Common myeloid progenitor, CD34-positive (primary cell): ENCODE data around the gene CASR. TPM values are rescaled to one million over a fixed set of nuclear protein-coding genes. Genes with fewer than 3 reads are reported as not detected.
"Not testable (repeated sequence)": the region's sequence is repeated elsewhere in the genome, so short reads cannot be mapped to it uniquely, and the experiment has no call there.

Experiments used
- CTCF ChIA-PET: fragments of 350-600 bp; sonication (Branson Sonifier 250); formaldehyde crosslinking; loops from one replicate; lab custom pipeline; 2021; ENCODE audit warnings: antibody characterized with exemption; lab: Charles Lee
- POLR2A ChIA-PET: fragments of 350-600 bp; sonication (Branson Sonifier 250); formaldehyde crosslinking; loops from one replicate; lab custom pipeline; 2021; ENCODE audit warnings: antibody characterized with exemption; lab: Charles Lee
- DNase-seq, 3 donors: peaks; one replicate each; pipeline versions ENCODE4 v3.0.0 to v3.0.0-alpha.2; 2013
- H3K27ac ChIP-seq, 2 experiments: 1 replicate in 1 of 2; 2 replicates in 1 of 2; pipeline ENCODE4 v1.7.0; 2013; ENCODE audit warnings: inconsistent platforms in 2 of 2, low read length in 2 of 2, mild to moderate bottlenecking in 2 of 2, low read depth in 1 of 2, moderate library complexity in 1 of 2; ENCODE audit not compliant: severe bottlenecking in 2 of 2, insufficient read depth in 1 of 2, poor library complexity in 1 of 2
- H3K27me3 ChIP-seq, 5 experiments: replicated peaks in 2 of 5; 1 replicate in 3 of 5; 2 replicates in 2 of 5; pipeline versions ENCODE4 v1.6.1 to v1.7.0; 2013; ENCODE audit warnings: low read length in 4 of 5, mild to moderate bottlenecking in 2 of 5, moderate library complexity in 2 of 5, inconsistent platforms in 1 of 5; ENCODE audit not compliant: insufficient read depth in 5 of 5, control insufficient read depth in 4 of 5
- H3K36me3 ChIP-seq, 4 experiments: 1 replicate in 2 of 4; 2 replicates in 2 of 4; pipeline versions ENCODE4 v1.6.1 to v1.7.0; 2013; ENCODE audit warnings: low read length in 3 of 4, control low read depth in 1 of 4, mild to moderate bottlenecking in 1 of 4; ENCODE audit not compliant: control insufficient read depth in 4 of 4, insufficient read depth in 4 of 4
- H3K4me1 ChIP-seq, 4 experiments: 1 replicate in 3 of 4; 2 replicates in 1 of 4; pipeline versions ENCODE4 v1.6.1 to v1.7.1; 2013; ENCODE audit warnings: low read length in 3 of 4, mild to moderate bottlenecking in 3 of 4, control low read depth in 1 of 4, inconsistent platforms in 1 of 4, moderate library complexity in 1 of 4; ENCODE audit not compliant: control insufficient read depth in 4 of 4, insufficient read depth in 4 of 4; ENCODE audit errors: control extremely low read depth in 1 of 4
- H3K4me3 ChIP-seq, 7 experiments: 1 replicate in 4 of 7; 2 replicates in 3 of 7; pipeline versions ENCODE4 v1.5.1 to v1.7.0; 2013; ENCODE audit warnings: mild to moderate bottlenecking in 7 of 7, low read length in 6 of 7, moderate library complexity in 6 of 7, inconsistent platforms in 2 of 7, low read depth in 2 of 7, control low read depth in 1 of 7; ENCODE audit not compliant: insufficient read depth in 4 of 7, control insufficient read depth in 1 of 7; ENCODE audit errors: extremely low read depth in 1 of 7
- H3K9me3 ChIP-seq, 5 experiments: 1 replicate in 4 of 5; 2 replicates in 1 of 5; pipeline versions ENCODE4 v1.6.1 to v1.7.1; 2013; ENCODE audit warnings: low read length in 4 of 5, mild to moderate bottlenecking in 2 of 5, inconsistent platforms in 1 of 5, low read depth in 1 of 5, moderate library complexity in 1 of 5; ENCODE audit not compliant: control insufficient read depth in 4 of 5, insufficient read depth in 2 of 5; ENCODE audit errors: control extremely low read depth in 1 of 5
- WGBS: methylation state at CpG from one replicate; pipeline ENCODE4 v1.1.5; 2013; ENCODE audit not compliant: insufficient coverage; 5-methylcytosine and 5-hydroxymethylcytosine counted together
- polyA plus RNA-seq: library from polyadenylated mRNA; unstranded; fragments of 120-200 nt; gene quantifications from one replicate; pipeline ENCODE4 v1.2.1, GENCODE V29; 2013

CASR gene, protein sequence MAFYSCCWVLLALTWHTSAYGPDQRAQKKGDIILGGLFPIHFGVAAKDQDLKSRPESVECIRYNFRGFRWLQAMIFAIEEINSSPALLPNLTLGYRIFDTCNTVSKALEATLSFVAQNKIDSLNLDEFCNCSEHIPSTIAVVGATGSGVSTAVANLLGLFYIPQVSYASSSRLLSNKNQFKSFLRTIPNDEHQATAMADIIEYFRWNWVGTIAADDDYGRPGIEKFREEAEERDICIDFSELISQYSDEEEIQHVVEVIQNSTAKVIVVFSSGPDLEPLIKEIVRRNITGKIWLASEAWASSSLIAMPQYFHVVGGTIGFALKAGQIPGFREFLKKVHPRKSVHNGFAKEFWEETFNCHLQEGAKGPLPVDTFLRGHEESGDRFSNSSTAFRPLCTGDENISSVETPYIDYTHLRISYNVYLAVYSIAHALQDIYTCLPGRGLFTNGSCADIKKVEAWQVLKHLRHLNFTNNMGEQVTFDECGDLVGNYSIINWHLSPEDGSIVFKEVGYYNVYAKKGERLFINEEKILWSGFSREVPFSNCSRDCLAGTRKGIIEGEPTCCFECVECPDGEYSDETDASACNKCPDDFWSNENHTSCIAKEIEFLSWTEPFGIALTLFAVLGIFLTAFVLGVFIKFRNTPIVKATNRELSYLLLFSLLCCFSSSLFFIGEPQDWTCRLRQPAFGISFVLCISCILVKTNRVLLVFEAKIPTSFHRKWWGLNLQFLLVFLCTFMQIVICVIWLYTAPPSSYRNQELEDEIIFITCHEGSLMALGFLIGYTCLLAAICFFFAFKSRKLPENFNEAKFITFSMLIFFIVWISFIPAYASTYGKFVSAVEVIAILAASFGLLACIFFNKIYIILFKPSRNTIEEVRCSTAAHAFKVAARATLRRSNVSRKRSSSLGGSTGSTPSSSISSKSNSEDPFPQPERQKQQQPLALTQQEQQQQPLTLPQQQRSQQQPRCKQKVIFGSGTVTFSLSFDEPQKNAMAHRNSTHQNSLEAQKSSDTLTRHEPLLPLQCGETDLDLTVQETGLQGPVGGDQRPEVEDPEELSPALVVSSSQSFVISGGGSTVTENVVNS
- under 0.01 TPM for polyA plus RNA-seq

DNA sequence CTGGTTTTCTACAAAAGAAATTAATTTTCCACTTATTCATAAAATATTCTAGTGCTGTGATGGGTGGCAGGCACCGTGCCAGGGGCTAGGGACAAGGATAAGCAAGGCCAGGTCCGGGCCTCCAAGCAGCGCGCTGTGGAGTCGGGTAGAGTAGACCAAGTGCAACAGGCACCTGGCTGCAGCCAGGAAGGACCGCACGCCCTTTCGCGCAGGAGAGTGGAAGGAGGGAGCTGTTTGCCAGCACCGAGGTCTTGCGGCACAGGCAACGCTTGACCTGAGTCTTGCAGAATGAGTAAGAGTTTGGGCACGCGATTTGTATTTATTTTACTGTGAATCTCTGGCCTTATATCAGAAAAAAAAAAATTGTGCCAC is at the start of gene CASR:
Gene CASR (plus strand): TSS at position 148 of the 372 bp plus-strand sequence. CDS start 70,522 bp downstream, outside the sequence.
- peak; percentile 12 to 54 (median 44) for DNase-seq

DNA sequence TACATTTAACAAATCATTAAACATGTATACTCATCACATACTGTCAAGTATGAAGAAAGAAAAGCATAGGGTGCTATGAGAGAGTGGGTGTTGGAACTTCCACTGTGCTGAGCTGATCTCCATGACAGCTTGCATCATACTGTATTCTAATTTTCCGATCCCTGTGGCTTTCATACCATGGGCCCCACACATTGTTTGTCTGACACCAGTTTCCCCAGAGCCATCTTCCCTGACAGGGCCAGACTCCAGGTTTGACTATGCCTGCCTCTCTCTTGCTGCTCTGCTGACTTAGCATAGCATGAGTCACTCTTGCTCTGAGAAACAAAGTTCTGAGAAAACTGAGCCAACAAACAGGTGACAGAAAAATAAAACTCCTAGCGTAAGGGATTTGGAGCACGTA is 37.0 kb upstream of the CASR start:
- 100% methylated on average over 3 of the region's 3 CpGs for WGBS
- Histone ChIP-seq H3K4me1 (no peaks in the 10 kb centered on the region), H3K27me3 (no peaks in the 10 kb centered on the region), H3K27ac (no peak overlapping the region), H3K9me3 (peaks cover 0 to 2% (median 0%) of the 10 kb centered on the region in 5 experiments), H3K4me3 (no peak overlapping the region), H3K36me3 (no peaks in the 10 kb centered on the region)
- ChIA-PET POLR2A (no interaction called here), CTCF (interaction anchor here (2.1 kb wide), 1 partner anchor 9 kb away, joined by 5 read pairs; no protein-coding TSS in a partner anchor)
- DNase-seq = no peak

More for the DNA sequence above, at the start of gene CASR:
- Histone ChIP-seq H3K36me3 (no peaks in the 10 kb centered on the region), H3K4me1 (peaks cover 0 to 13% (median 11%) of the 10 kb centered on the region in 4 experiments), H3K27me3 (peaks cover 7 to 78% (median 41%) of the 10 kb centered on the region in 5 experiments), H3K4me3 (peak within 1 kb of the TSS in 6 of 7 experiments; percentile 9 to 58 (median 51)), H3K9me3 (peaks cover 0 to 2% (median 0%) of the 10 kb centered on the region in 5 experiments), H3K27ac (no peak within 1 kb of the TSS)
- POLR2A ChIA-PET = no interaction called here
- WGBS = 4% methylated on average over 13 of the region's 14 CpGs
- CTCF ChIA-PET = interaction anchor here (1.2 kb wide), 1 partner anchor 34 kb away, joined by 3 read pairs; no protein-coding TSS in a partner anchor

DNA sequence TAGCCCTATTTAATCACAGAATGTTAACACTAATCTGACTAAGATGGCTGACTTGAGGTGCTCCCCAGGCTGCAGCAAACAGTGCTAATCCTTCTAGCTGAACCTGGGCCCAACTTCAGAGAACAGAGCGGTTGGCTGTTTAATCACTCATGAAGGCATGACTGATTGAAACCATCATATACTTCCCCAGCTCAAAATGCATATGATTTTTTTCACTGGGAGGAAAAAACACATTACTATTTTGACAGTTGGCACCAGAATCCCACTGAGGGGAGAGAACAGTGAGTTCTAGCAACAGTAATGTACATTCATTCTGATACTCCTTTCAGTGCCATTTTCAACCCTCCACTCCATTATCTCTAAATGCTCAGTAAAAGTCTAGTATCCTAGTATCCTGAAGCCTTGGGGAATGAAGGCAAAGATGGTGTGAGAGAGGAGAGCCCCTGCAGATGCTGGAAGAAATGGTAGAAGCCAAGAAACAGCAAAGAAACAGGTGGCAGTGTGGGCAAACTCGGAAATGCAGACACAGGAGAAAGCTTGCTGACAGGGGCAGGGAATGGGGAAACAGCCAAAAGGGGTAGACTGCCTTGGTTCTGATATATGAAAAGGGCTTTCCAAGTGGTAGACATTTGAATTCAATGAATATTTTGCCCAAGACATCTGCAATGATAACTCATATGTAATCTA is 34.4 kb upstream of the CASR start:
- H3K9me3 ChIP-seq = peaks cover 0 to 10% (median 7%) of the 10 kb centered on the region in 5 experiments
- no peaks in the 10 kb centered on the region for H3K36me3 ChIP-seq
- no peaks in the 10 kb centered on the region for H3K27me3 ChIP-seq
- no peak overlapping the region for H3K27ac ChIP-seq
- DNase-seq = peak in 1 of 3 donors; percentile 5
- ChIA-PET POLR2A (no interaction called here), CTCF (interaction anchor here (0.6 to 1.4 kb wide), 2 partner anchors 16 to 35 kb away, joined by 3 read pairs; no protein-coding TSS in a partner anchor)
- no peaks in the 10 kb centered on the region for H3K4me1 ChIP-seq
- WGBS = 83% methylated on average over 2 of the region's 2 CpGs
- H3K4me3 ChIP-seq = no peak overlapping the region

DNA sequence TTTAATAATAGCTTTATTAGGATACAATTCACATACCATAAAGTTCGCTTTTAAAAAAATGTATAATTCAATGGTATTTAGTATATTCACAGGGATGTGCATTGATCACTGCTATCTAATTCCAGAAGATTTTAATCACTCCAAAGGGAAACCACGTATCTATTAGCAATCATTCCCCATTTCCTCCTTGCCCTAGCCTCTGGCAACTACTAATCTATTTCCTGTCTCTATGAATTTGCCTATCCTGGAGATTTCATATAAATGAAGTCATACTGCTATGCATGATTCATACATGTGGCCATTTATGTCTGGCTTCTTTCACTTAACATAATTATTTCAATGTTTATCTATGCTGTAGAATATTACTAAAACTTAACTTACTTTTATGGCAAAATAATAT is 32.0 kb upstream of the CASR start:
- H3K9me3 ChIP-seq = peaks cover 1 to 26% (median 9%) of the 10 kb centered on the region in 5 experiments
- H3K4me3 ChIP-seq = no peak overlapping the region
- 80% methylated on average over 1 of the region's 2 CpGs for WGBS
- H3K4me1 ChIP-seq = no peaks in the 10 kb centered on the region
- POLR2A ChIA-PET = no interaction called here
- H3K27ac ChIP-seq = no peak overlapping the region
- H3K36me3 ChIP-seq = no peaks in the 10 kb centered on the region
- DNase-seq = no peak
- CTCF ChIA-PET = interaction anchor here (0.7 kb wide), 1 partner anchor 24 kb away, joined by 4 read pairs; no protein-coding TSS in a partner anchor
- H3K27me3 ChIP-seq = no peaks in the 10 kb centered on the region

DNA sequence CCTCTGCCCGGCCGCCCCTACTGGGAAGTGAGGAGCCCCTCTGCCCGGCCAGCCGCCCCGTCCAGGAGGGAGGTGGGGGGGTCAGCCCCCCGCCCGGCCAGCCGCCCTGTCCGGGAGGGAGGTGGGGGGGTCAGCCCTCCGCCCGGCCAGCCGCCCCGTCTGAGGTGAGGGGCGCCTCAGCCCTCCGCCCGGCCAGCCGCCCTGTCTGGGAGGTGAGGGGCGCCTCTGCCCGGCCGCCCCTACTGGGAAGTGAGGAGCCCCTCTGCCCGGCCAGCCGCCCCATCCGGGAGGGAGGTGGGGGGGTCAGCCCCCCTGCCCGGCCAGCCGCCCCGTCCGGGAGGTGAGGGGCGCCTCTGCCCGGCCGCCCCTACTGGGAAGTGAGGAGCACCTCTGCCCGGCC is 18.5 kb upstream of the CASR start:
- H3K36me3 ChIP-seq, H3K4me3 ChIP-seq, DNase-seq, CTCF ChIA-PET, H3K4me1 ChIP-seq, H3K27me3 ChIP-seq, H3K27ac ChIP-seq, POLR2A ChIA-PET: not testable (repeated sequence)
- WGBS = no CpG with 5 or more reads among the region's 31 CpGs
- peaks cover 0 to 15% (median 5%) of the 10 kb centered on the region in 5 experiments for H3K9me3 ChIP-seq

DNA sequence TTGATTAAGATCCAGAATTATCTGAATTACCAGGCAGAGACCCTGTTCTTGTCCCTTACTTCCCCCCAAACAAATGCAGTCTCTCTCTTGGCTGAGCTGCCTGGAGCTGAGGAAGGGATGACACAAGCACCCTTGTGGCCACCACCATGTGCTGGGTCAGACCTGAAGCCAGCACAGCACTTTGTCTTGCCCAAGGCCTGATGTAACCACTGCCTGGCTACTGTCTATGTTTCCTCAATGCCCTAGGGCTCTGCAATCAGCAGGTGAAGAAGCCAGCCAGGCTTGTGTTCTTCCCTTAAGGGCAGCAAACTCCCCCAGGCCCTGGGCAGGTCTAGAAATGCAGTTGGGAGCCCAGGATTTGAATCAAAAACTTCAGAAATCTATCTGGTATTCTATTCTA is 15.8 kb upstream of the CASR start:
- ChIA-PET POLR2A (no interaction called here), CTCF (no interaction called here)
- H3K4me1 ChIP-seq = no peaks in the 10 kb centered on the region
- peaks cover 0 to 19% (median under 1%) of the 10 kb centered on the region in 5 experiments for H3K9me3 ChIP-seq
- no peak overlapping the region for H3K4me3 ChIP-seq
- H3K36me3 ChIP-seq = no peaks in the 10 kb centered on the region
- no peaks in the 10 kb centered on the region for H3K27me3 ChIP-seq
- DNase-seq = no peak
- no peak overlapping the region for H3K27ac ChIP-seq
